ENCODE results near the gene HMGN1.

Gene HMGN1

DNA sequence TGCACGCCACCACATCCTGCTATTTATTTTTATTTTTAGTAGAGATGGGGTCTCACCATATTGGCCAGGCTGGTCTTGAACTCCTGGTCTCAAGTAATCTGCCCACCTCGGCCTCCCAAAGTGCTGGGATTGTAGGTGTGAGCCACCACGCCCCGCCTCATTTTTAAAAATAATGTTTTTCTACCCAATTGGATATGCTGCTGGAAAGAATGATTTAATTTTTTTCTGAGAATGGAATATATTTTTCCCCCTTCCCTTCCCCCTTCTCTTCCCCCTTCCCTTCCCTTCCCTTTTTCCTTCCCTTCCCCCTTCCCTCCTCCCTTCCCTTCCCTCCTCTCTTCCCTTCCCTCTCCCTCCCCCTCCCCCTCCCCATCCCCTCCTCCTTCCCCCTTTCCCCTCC, 17.7 kb upstream of the HMGN1 start:
- no peak for DNase-seq (ENCODE audit: low read depth)
- H3K4me3 ChIP-seq (ENCODE audit: low read depth, low read length): no peak overlapping the region
- TF ChIP-seq, protein P1, sequence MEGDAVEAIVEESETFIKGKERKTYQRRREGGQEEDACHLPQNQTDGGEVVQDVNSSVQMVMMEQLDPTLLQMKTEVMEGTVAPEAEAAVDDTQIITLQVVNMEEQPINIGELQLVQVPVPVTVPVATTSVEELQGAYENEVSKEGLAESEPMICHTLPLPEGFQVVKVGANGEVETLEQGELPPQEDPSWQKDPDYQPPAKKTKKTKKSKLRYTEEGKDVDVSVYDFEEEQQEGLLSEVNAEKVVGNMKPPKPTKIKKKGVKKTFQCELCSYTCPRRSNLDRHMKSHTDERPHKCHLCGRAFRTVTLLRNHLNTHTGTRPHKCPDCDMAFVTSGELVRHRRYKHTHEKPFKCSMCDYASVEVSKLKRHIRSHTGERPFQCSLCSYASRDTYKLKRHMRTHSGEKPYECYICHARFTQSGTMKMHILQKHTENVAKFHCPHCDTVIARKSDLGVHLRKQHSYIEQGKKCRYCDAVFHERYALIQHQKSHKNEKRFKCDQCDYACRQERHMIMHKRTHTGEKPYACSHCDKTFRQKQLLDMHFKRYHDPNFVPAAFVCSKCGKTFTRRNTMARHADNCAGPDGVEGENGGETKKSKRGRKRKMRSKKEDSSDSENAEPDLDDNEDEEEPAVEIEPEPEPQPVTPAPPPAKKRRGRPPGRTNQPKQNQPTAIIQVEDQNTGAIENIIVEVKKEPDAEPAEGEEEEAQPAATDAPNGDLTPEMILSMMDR (IDR thresholded peaks at IDR 0.05; ENCODE audit: control insufficient read depth, extremely low read depth, insufficient read depth): no peak

DNA sequence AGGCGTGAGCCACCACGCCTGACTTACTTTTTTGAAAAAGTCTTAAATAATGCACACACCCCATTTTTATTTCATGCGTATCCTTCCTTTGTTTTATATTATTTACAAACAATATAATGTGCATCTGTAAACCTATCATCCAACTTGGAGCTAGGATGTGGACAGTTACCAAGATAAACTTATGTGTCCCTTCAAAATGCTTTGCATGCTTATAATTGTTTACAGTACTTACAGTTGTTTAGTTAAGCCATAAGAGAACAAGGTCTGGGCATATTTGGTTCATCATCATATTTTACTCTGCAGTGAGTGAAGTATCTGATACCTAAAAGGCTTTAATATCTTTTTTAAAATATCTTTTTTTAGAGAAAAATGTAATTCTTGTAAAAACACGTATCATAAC, 16.1 kb upstream of the HMGN1 start:
- DNase-seq (ENCODE audit: low read depth): peak; percentile 91
- no peak overlapping the region for H3K4me3 ChIP-seq (ENCODE audit: low read depth, low read length)
- TF ChIP-seq, protein P1 (IDR thresholded peaks at IDR 0.05; ENCODE audit: control insufficient read depth, extremely low read depth, insufficient read depth): no peak

DNA sequence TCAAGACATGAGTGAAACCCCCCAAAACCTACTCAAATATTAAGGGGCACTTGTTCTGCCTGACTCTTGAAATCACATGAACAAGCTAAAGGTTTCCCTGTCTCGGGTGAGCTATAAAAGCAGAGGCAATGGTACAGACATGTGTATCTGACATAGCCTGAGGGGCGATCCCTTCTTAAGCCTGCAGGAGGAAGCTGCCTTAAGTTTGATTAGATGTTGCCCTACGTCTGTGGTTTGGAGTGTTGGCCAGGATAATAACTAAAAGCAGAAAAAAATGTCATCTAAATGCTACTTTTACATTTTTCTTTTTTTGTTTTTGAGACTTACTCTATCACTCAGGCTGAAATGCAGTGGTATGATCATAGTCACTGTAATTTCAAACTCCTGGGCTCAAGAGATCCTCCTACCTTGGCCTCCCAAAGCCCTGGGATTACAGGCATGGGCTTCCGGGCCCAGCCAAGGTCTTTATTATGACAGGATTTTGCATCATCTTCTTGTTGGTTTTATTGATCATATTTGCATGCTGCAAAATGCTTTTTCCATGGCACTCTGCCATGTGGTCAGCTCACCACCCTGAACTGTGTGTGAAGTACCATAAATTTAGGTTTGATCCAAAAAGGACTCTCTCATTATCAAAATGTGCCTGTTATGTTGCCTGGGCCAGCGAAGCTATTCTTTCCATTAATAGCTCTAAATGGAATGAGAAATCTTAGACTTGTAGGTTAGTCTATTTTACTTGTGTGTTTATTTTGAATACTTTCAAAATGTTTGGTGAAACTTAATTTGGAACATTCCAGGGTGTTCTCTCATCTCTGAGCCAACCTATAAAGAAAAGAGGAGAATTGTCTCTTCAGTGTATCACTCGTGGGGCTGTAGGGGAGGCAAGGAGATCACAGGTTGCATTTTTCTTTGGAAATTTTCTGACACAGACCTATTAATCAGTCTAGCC, 15.0 kb upstream of the HMGN1 start:
- DNase-seq (ENCODE audit: low read depth): no peak
- no peak overlapping the region for H3K4me3 ChIP-seq (ENCODE audit: low read depth, low read length)
- TF ChIP-seq, protein P1 (IDR thresholded peaks at IDR 0.05; ENCODE audit: control insufficient read depth, extremely low read depth, insufficient read depth): no peak

DNA sequence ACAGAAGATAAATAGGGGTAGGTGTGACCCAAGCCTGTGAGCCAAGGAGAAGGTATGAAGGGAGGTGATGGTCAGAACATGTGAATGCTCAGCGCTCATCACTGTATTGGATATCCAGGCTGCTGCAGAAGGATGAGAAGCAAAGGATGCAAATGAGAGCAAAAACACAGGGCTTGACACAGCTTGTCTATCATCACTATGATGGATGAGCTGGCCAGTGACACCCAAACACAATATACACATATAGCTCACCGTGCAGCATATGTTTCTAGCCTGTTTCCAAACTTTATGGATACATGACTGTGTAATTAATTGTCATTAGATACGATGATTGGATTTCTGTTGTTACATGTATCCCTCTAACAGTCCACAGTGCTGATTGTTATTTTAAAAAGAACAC, 13.8 kb upstream of the HMGN1 start:
- no peak overlapping the region for H3K4me3 ChIP-seq (ENCODE audit: low read depth, low read length)
- TF ChIP-seq, protein P1 (IDR thresholded peaks at IDR 0.05; ENCODE audit: control insufficient read depth, extremely low read depth, insufficient read depth): no peak
- no peak for DNase-seq (ENCODE audit: low read depth)

DNA sequence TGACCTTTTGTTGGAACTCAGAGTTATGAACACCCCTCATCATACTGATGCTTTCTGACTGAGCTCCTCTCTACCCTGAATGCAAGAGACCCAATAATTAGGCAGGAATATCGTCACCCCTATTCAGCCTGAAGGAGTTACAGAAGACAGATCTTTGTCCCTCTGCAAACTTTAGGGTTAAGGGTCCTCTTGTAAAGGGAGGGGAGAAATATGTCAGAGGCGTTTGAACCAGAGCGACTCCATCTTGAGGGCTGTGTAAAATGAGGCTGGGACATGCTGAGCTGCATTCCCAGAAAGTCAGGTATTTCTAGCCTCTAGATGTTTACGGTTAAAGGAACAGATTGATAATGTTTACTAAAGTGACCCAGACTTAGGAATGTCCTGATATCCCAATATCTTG, 10.5 kb upstream of the HMGN1 start:
- TF ChIP-seq, protein P1 (IDR thresholded peaks at IDR 0.05; ENCODE audit: control insufficient read depth, extremely low read depth, insufficient read depth): no peak
- DNase-seq (ENCODE audit: low read depth): no peak
- no peak overlapping the region for H3K4me3 ChIP-seq (ENCODE audit: low read depth, low read length)

DNA sequence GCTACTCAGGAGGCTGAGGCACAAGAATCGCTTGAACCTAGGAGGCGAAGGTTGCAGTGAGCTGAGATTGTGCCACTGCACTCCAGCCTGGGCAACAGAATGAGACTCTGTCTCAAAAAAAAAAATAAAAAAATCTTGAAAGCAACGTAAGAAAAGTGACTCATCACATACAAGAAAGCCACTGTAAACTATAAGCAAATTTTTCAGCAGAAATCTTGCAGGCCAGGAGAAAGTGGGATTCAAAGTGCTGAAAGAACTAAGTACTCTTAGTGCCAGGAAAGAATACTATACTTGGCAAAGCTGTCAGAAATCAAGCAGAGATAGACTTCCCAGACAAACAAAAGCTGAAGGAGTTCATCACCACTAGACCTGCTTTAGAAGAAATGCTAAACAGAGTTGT, 4.4 kb upstream of the HMGN1 start:
- TF ChIP-seq, protein P1 (IDR thresholded peaks at IDR 0.05; ENCODE audit: control insufficient read depth, extremely low read depth, insufficient read depth): no peak
- no peak for DNase-seq (ENCODE audit: low read depth)
- no peak overlapping the region for H3K4me3 ChIP-seq (ENCODE audit: low read depth, low read length)

Data from LNCaP clone FGC (cell line).